GM12892 (cell line): ENCODE data around the gene PTPN11.

Experiments
- POLR2A ChIP-seq: IDR thresholded peaks from 2 replicates; pipeline ENCODE4 v1.6.1; 2011; ENCODE audit warnings: low read depth, low read length, control low read depth
- TAF1 ChIP-seq: IDR thresholded peaks from 2 replicates; pipeline ENCODE4 v1.6.1; 2011; ENCODE audit warnings: low read depth, mild to moderate bottlenecking, control low read depth, low read length, borderline replicate concordance

DNA sequence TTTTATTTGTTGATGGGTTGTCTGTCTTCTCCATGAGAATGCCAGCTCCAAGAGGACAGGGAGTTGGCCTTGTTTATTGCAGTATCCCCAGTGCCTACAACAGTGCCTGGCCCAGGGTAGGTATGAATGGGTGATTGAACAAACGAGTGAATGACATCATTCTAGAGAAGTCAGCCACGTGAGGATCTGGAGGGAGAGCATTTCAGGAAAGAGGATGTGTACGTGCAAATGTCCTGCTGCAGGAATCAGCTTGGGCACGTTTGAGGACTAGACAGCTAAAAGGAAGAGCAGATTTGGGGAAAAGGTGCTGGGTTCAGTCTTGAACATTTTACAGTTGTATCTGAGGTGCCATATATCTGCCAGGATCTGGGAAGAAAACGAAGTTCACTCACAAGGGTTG is 97.1 kb downstream of the PTPN11 start:
- TF ChIP-seq TAF1 (no peak), POLR2A (no peak)
